HEK293 (cell line): ENCODE data around the gene FOXG1.

ENCODE experiments used
- CTCF ChIA-PET: fragments of 350-600 bp; formaldehyde crosslinking; extraction: SDS; loops from one replicate; lab custom pipeline; 2021; ENCODE audit warnings: antibody characterized with exemption; lab: Yijun Ruan, JAX
- POLR2A ChIA-PET: fragments of 300-600 bp; formaldehyde crosslinking; extraction: SDS; loops from one replicate; lab custom pipeline; 2020; ENCODE audit warnings: antibody characterized with exemption, inconsistent platforms; lab: Yijun Ruan, JAX
- H3K27ac ChIP-seq: fragments of 200-500 bp; sonication (Bioruptor generic); 2 replicates; pipeline ENCODE4 v1.5.1; 2014; ENCODE audit warnings: low read depth, low read length, control low read depth, inconsistent platforms; ENCODE audit errors: extremely low read depth
- H3K36me3 ChIP-seq, 2 experiments: fragments of 200-500 bp in 1 of 2; sonication (Bioruptor generic) in 1 of 2; 1 replicate in 1 of 2; 2 replicates in 1 of 2; pipeline ENCODE4 v1.5.1; 2014 to 2017; ENCODE audit warnings: inconsistent platforms in 2 of 2, low read length in 2 of 2; ENCODE audit not compliant: control insufficient read depth in 2 of 2, insufficient read depth in 1 of 2
- H3K4me1 ChIP-seq: fragments of 200-500 bp; sonication (Bioruptor generic); 2 replicates; pipeline ENCODE4 v1.5.1; 2014; ENCODE audit warnings: mild to moderate bottlenecking, low read length, inconsistent platforms; ENCODE audit not compliant: control insufficient read depth, insufficient read depth
- H3K4me3 ChIP-seq: 2 replicates; pipeline ENCODE4 v1.5.1; 2011; ENCODE audit warnings: low read depth, mild to moderate bottlenecking, control low read depth, low read length, moderate library complexity
- H3K9me3 ChIP-seq: fragments of 200-500 bp; sonication (Bioruptor generic); 2 replicates; pipeline ENCODE4 v1.5.1; 2014; ENCODE audit warnings: low read depth, low read length, inconsistent platforms; ENCODE audit not compliant: control insufficient read depth, insufficient read depth
- BCL11A ChIP-seq: fragments of 450-650 bp; formaldehyde crosslinking; IDR thresholded peaks from 2 replicates; pipeline ENCODE4 v1.5.1; 2016; ENCODE audit warnings: low read depth, missing biosample characterization, missing genetic modification characterization
- EGR2 ChIP-seq: fragments of 450-650 bp; formaldehyde crosslinking; IDR thresholded peaks from 2 replicates; pipeline ENCODE4 v1.5.1; 2016; ENCODE audit warnings: low read depth, missing biosample characterization, missing genetic modification characterization
- HOXD13 ChIP-seq: sonication (generic); formaldehyde crosslinking; IDR thresholded peaks from 2 replicates; pipeline ENCODE4 v1.8.0; 2022; ENCODE audit warnings: missing genetic modification reagents, borderline replicate concordance
- SETDB1 ChIP-seq: IDR thresholded peaks from one replicate; pipeline ENCODE4 v1.6.1; 2017; ENCODE audit warnings: mild to moderate bottlenecking, low read length, moderate library complexity, mixed read lengths; ENCODE audit not compliant: insufficient read length
- ZBTB20 ChIP-seq: fragments of 450-650 bp; formaldehyde crosslinking; IDR thresholded peaks from 2 replicates; pipeline ENCODE4 v1.5.1; 2016; ENCODE audit warnings: missing biosample characterization, missing genetic modification characterization
- ZNF114 ChIP-seq: fragments of 450-650 bp; formaldehyde crosslinking; IDR thresholded peaks from 2 replicates; pipeline ENCODE4 v1.5.0; 2017; ENCODE audit warnings: missing biosample characterization, missing genetic modification characterization
- ZNF140 ChIP-seq: fragments of 450-650 bp; formaldehyde crosslinking; IDR thresholded peaks from 2 replicates; pipeline ENCODE4 v1.5.1; 2016; ENCODE audit warnings: missing biosample characterization, missing genetic modification characterization
- ZNF146 ChIP-seq: fragments of 450-650 bp; formaldehyde crosslinking; IDR thresholded peaks from 2 replicates; pipeline ENCODE4 v1.5.1; 2016; ENCODE audit warnings: missing biosample characterization, missing genetic modification characterization
- ZNF175 ChIP-seq: fragments of 450-650 bp; formaldehyde crosslinking; IDR thresholded peaks from 2 replicates; pipeline ENCODE4 v1.5.1; 2016; ENCODE audit warnings: missing biosample characterization, missing genetic modification characterization
- ZNF184 ChIP-seq: fragments of 450-650 bp; IDR thresholded peaks from 2 replicates; pipeline ENCODE4 v1.5.1; 2018; ENCODE audit warnings: missing biosample characterization, mild to moderate bottlenecking, missing genetic modification characterization
- ZNF221 ChIP-seq: fragments of 450-650 bp; formaldehyde crosslinking; IDR thresholded peaks from 2 replicates; pipeline ENCODE4 v1.5.1; 2017; ENCODE audit warnings: missing biosample characterization, missing genetic modification characterization, borderline replicate concordance
- ZNF350 ChIP-seq: fragments of 450-650 bp; formaldehyde crosslinking; IDR thresholded peaks from 2 replicates; pipeline ENCODE4 v1.5.0; 2017; ENCODE audit warnings: missing biosample characterization, mild to moderate bottlenecking, missing genetic modification characterization
- ZNF37A ChIP-seq: fragments of 450-650 bp; IDR thresholded peaks from 2 replicates; pipeline ENCODE4 v1.5.1; 2018; ENCODE audit warnings: missing biosample characterization, missing genetic modification characterization
- ZNF391 ChIP-seq: fragments of 450-650 bp; formaldehyde crosslinking; IDR thresholded peaks from 2 replicates; pipeline ENCODE4 v1.5.1; 2016; ENCODE audit warnings: low read depth, missing biosample characterization, missing genetic modification characterization, borderline replicate concordance
- ZNF514 ChIP-seq: fragments of 450-650 bp; formaldehyde crosslinking; IDR thresholded peaks from 2 replicates; pipeline ENCODE4 v1.5.1; 2016; ENCODE audit warnings: missing biosample characterization, missing genetic modification characterization
- ZNF585B ChIP-seq: fragments of 450-650 bp; formaldehyde crosslinking; IDR thresholded peaks from 2 replicates; pipeline ENCODE4 v1.5.1; 2016; ENCODE audit warnings: missing biosample characterization, missing genetic modification characterization
- ZNF626 ChIP-seq: fragments of 450-650 bp; sonication (Bioruptor Pico); formaldehyde crosslinking; IDR thresholded peaks from 2 replicates; pipeline ENCODE4 v1.5.1; 2018; ENCODE audit warnings: missing biosample characterization, missing genetic modification characterization, inconsistent platforms
- ZNF830 ChIP-seq: fragments of 450-650 bp; IDR thresholded peaks from 2 replicates; pipeline ENCODE4 v1.5.0; 2018; ENCODE audit warnings: missing biosample characterization, missing genetic modification characterization, low read depth, mild to moderate bottlenecking, moderate library complexity
- ZSCAN16 ChIP-seq: fragments of 450-650 bp; formaldehyde crosslinking; IDR thresholded peaks from 2 replicates; pipeline ENCODE4 v1.5.1; 2016; ENCODE audit warnings: missing biosample characterization, missing genetic modification characterization
- TF ChIP-seq, protein P1 (sequence below): fragments of 450-650 bp; formaldehyde crosslinking; IDR thresholded peaks from 2 replicates; pipeline ENCODE4 v1.5.1; 2016; ENCODE audit warnings: missing biosample characterization, missing genetic modification characterization
- TF ChIP-seq, protein P2 (sequence below): fragments of 450-650 bp; formaldehyde crosslinking; IDR thresholded peaks from 2 replicates; pipeline ENCODE4 v1.5.1; 2016; ENCODE audit warnings: missing biosample characterization, missing genetic modification characterization, borderline replicate concordance
- TF ChIP-seq, protein P3 (sequence below): fragments of 450-650 bp; formaldehyde crosslinking; conservative IDR thresholded peaks from 2 replicates; pipeline ENCODE4 v1.5.1; 2016; ENCODE audit warnings: low read depth, missing biosample characterization, missing genetic modification characterization

The FOXG1 gene

DNA sequence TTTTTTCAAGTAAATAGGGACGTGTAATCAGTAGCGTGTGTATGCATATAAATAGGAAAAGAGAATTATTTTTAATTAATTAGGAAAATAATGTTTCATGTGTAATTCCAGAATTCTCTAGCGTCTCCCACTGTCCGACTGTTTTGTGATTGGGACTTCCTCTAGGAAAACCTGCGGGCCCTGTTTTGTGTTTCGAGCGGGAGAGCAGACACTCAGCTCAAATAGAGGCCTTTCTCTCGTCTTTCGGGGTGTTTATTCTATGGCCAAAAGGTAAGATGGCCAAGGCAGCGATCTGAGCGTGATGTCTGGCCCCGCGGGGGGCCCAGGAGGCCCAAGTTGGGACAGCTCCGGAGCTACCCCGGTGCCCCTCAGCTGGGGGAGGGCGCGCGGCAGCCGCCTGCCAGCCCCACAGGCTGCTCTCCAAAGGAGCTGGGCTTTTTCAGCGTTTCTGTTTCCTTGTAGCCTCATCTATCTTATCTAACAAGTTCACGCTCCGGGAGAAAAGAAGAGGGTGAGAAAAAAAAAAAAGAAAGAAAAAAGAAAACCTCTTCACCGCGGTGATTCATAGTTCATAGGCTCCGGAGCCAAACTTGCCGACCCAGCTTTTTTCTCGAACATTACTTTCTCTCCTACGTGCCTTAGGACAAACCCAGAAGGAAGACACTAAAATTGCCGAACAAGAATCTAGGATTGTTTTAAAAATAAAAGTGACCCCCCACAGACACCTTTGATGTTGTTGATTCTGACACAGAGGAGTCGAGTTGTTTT, 7.5 kb upstream of the FOXG1 start (continued):
- TF ChIP-seq ZNF114 (tag by site-specific recombination) (no peak), ZBTB20 (tag by site-specific recombination) (no peak), ZNF37A (no peak)

DNA sequence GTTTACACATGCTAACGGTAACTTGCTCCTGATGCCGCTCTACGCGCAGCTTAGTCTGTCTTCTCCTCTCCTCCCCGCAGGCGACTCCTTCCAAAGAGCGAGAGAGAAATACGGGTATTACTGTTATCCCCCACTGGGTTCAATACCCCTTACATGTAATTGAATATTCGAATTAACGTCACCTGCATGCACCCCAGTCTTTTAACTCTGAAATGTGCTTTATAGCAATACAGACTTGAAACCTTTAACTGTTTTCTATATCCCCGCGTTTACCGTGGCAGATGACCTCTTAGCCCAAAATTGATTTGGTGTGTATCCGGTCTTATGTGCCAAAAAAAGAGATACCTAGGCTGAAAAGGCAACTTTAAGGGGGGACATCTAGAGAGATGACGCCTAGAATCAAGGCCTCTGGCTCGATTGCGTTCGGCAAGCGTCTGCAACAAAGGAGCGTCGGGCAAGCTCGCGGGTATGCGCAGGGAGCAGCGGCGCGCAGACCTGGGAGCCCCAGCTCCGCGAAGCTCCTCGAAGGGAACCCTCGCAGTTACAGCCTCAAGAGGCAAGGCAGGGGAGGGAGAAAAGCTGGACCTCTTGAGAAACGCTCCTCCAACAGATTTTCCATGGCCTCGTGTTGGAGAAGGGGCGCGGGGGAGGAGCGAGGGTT, 6.8 kb upstream of the FOXG1 start:
- ChIA-PET CTCF (no interaction called here), POLR2A (no interaction called here)
- H3K9me3 ChIP-seq: no peaks in the 10 kb centered on the region
- H3K36me3 ChIP-seq: peaks cover 0 to 11% of the 10 kb centered on the region in 2 experiments; a peak in 1 of 3 replicates
- TF ChIP-seq, protein P1, sequence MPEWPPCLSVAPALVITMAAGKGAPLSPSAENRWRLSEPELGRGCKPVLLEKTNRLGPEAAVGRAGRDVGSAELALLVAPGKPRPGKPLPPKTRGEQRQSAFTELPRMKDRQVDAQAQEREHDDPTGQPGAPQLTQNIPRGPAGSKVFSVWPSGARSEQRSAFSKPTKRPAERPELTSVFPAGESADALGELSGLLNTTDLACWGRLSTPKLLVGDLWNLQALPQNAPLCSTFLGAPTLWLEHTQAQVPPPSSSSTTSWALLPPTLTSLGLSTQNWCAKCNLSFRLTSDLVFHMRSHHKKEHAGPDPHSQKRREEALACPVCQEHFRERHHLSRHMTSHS (tag by site-specific recombination): no peak
- TF ChIP-seq ZSCAN16 (tag by site-specific recombination) (no peak), ZNF626 (tag by site-specific recombination) (no peak), ZNF175 (tag by site-specific recombination) (no peak), ZNF184 (tag by site-specific recombination) (no peak), BCL11A (no peak), ZNF221 (tag by site-specific recombination) (no peak), ZNF114 (tag by site-specific recombination) (no peak), ZNF514 (no peak), SETDB1 (no peak), ZNF350 (no peak), ZNF146 (no peak), ZNF585B (tag by site-specific recombination) (no peak), ZNF140 (tag by site-specific recombination) (no peak), HOXD13 (CRISPR knock-in tag) (no peak), ZNF391 (no peak), ZNF830 (tag by site-specific recombination) (no peak), EGR2 (tag by site-specific recombination) (no peak)
- TF ChIP-seq, protein P2, sequence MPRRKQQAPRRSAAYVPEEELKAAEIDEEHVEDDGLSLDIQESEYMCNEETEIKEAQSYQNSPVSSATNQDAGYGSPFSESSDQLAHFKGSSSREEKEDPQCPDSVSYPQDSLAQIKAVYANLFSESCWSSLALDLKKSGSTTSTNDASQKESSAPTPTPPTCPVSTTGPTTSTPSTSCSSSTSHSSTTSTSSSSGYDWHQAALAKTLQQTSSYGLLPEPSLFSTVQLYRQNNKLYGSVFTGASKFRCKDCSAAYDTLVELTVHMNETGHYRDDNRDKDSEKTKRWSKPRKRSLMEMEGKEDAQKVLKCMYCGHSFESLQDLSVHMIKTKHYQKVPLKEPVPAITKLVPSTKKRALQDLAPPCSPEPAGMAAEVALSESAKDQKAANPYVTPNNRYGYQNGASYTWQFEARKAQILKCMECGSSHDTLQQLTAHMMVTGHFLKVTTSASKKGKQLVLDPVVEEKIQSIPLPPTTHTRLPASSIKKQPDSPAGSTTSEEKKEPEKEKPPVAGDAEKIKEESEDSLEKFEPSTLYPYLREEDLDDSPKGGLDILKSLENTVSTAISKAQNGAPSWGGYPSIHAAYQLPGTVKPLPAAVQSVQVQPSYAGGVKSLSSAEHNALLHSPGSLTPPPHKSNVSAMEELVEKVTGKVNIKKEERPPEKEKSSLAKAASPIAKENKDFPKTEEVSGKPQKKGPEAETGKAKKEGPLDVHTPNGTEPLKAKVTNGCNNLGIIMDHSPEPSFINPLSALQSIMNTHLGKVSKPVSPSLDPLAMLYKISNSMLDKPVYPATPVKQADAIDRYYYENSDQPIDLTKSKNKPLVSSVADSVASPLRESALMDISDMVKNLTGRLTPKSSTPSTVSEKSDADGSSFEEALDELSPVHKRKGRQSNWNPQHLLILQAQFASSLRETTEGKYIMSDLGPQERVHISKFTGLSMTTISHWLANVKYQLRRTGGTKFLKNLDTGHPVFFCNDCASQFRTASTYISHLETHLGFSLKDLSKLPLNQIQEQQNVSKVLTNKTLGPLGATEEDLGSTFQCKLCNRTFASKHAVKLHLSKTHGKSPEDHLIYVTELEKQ (tag by site-specific recombination): no peak
- TF ChIP-seq, protein P3, sequence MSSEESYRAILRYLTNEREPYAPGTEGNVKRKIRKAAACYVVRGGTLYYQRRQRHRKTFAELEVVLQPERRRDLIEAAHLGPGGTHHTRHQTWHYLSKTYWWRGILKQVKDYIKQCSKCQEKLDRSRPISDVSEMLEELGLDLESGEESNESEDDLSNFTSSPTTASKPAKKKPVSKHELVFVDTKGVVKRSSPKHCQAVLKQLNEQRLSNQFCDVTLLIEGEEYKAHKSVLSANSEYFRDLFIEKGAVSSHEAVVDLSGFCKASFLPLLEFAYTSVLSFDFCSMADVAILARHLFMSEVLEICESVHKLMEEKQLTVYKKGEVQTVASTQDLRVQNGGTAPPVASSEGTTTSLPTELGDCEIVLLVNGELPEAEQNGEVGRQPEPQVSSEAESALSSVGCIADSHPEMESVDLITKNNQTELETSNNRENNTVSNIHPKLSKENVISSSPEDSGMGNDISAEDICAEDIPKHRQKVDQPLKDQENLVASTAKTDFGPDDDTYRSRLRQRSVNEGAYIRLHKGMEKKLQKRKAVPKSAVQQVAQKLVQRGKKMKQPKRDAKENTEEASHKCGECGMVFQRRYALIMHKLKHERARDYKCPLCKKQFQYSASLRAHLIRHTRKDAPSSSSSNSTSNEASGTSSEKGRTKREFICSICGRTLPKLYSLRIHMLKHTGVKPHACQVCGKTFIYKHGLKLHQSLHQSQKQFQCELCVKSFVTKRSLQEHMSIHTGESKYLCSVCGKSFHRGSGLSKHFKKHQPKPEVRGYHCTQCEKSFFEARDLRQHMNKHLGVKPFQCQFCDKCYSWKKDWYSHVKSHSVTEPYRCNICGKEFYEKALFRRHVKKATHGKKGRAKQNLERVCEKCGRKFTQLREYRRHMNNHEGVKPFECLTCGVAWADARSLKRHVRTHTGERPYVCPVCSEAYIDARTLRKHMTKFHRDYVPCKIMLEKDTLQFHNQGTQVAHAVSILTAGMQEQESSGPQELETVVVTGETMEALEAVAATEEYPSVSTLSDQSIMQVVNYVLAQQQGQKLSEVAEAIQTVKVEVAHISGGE (tag by site-specific recombination): no peak
- no peak overlapping the region for H3K27ac ChIP-seq
- peaks cover 3% of the 10 kb centered on the region for H3K4me1 ChIP-seq
- H3K4me3 ChIP-seq: no peak overlapping the region
